GM21723 (cell line): ENCODE measurements around the gene BCAR3.
"Not testable (repeated sequence)": the region's sequence is repeated elsewhere in the genome, so short reads cannot be mapped to it uniquely, and the experiment has no call there.

ENCODE experiments used
- ATAC-seq: cut with Tn5 transposase; IDR thresholded peaks from one replicate; pipeline ENCODE4 v1.9.1; 2021; ENCODE audit warnings: mild to moderate bottlenecking, moderate library complexity; ENCODE audit not compliant: unreplicated experiment

The BCAR3 gene

GRCh38 chr1:93690341-93690740, 8.7 kb upstream of the BCAR3 start:
- no peak for ATAC-seq

GRCh38 chr1:93689521-93690223, 8.0 kb upstream of the BCAR3 start:
- no peak for ATAC-seq

- no peak for ATAC-seq
Observed at GRCh38 chr1:93687542-93687941, 5.9 kb upstream of the BCAR3 start.

GRCh38 chr1:93686504-93687250, 5.0 kb upstream of the BCAR3 start:
- ATAC-seq: no peak

- no peak for ATAC-seq
Observed at GRCh38 chr1:93685918-93686317, 4.3 kb upstream of the BCAR3 start.

- ATAC-seq: no peak
Observed at GRCh38 chr1:93683234-93683633, 1.6 kb upstream of the BCAR3 start.

- ATAC-seq: no peak
Observed at GRCh38 chr1:93681989-93682412, 364 bp upstream of the BCAR3 start.

- peak; percentile 79 for ATAC-seq
Observed at GRCh38 chr1:93680420-93681100, 1.1 kb downstream of the BCAR3 start.

- ATAC-seq: no peak
Observed at GRCh38 chr1:93680076-93680419, 1.6 kb downstream of the BCAR3 start.

GRCh38 chr1:93679546-93679945, 2.1 kb downstream of the BCAR3 start:
- ATAC-seq: no peak

- ATAC-seq: no peak
Observed at GRCh38 chr1:93678946-93679480, 2.6 kb downstream of the BCAR3 start.

- ATAC-seq: no peak
Observed at GRCh38 chr1:93678491-93678890, 3.1 kb downstream of the BCAR3 start.

GRCh38 chr1:93677729-93678128, 3.9 kb downstream of the BCAR3 start:
- no peak for ATAC-seq

GRCh38 chr1:93676427-93676826, 5.2 kb downstream of the BCAR3 start:
- ATAC-seq: no peak

- no peak for ATAC-seq
Observed at GRCh38 chr1:93675931-93676330, 5.7 kb downstream of the BCAR3 start.

- ATAC-seq: no peak
Observed at GRCh38 chr1:93675271-93675670, 6.4 kb downstream of the BCAR3 start.

- ATAC-seq: not testable (repeated sequence)
Observed at GRCh38 chr1:93674071-93674470, 7.6 kb downstream of the BCAR3 start.

- ATAC-seq: no peak
Observed at GRCh38 chr1:93673163-93673829, 8.3 kb downstream of the BCAR3 start.

GRCh38 chr1:93672477-93673162, 9.0 kb downstream of the BCAR3 start:
- no peak for ATAC-seq

GRCh38 chr1:93672069-93672468, 9.6 kb downstream of the BCAR3 start:
- no peak for ATAC-seq
